Endothelial cell of umbilical vein (primary cell): Measurements from ENCODE around the gene TMEM164. TPM values are rescaled to one million over a fixed set of nuclear protein-coding genes. Genes with fewer than 3 reads are reported as not detected.

Experiments
- BruUV-seq: library from RNA; stranded (reverse); fragments of 400-500 nt; replicated peaks from 2 replicates; lab custom pipeline; 2021; lab: Mats Ljungman, UMichigan
- CTCF ChIA-PET: fragments of 300-600, 350-600 bp; sonication (Branson Sonifier 250); formaldehyde crosslinking; loops from one replicate; lab custom pipeline; 2021; ENCODE audit warnings: antibody characterized with exemption, inconsistent platforms; lab: Charles Lee
- POLR2A ChIA-PET: fragments of 300-600, 350-600 bp; sonication (Branson Sonifier 250); formaldehyde crosslinking; loops from one replicate; lab custom pipeline; 2021; ENCODE audit warnings: antibody characterized with exemption, inconsistent platforms; lab: Charles Lee
- DNase-seq: peaks from one replicate; pipeline ENCODE4 v3.0.0-alpha.2; 2011; ENCODE audit warnings: low read depth, low spot score
- FAIRE-seq: peaks from 2 replicates; lab custom pipeline; 2011; peaks lifted over from hg19 to GRCh38; lab: Jason Lieb, UNC
- H2AFZ ChIP-seq: 2 replicates; pipeline ENCODE4 v1.6.0; 2012; ENCODE audit warnings: low read depth, low read length, control low read depth, inconsistent platforms
- H3K27ac ChIP-seq: 2 replicates; pipeline ENCODE4 v1.5.1; 2011; ENCODE audit warnings: low read depth, mild to moderate bottlenecking, control low read depth, low read length, moderate library complexity; ENCODE audit not compliant: insufficient read depth
- H3K27me3 ChIP-seq, 2 experiments: 2 replicates each; pipeline versions ENCODE4 v1.6.0 to v1.6.1; 2011; ENCODE audit warnings: low read length in 2 of 2, mixed read lengths in 1 of 2; ENCODE audit not compliant: control insufficient read depth in 2 of 2, insufficient read depth in 2 of 2
- H3K36me3 ChIP-seq, 2 experiments: 2 replicates in 1 of 2; 3 replicates in 1 of 2; pipeline ENCODE4 v1.5.1; 2011; ENCODE audit warnings: low read length in 2 of 2, mild to moderate bottlenecking in 1 of 2, moderate library complexity in 1 of 2; ENCODE audit not compliant: control insufficient read depth in 2 of 2, insufficient read depth in 2 of 2; ENCODE audit errors: extremely low read depth in 1 of 2
- H3K4me1 ChIP-seq: 3 replicates; pipeline ENCODE4 v1.5.1; 2011; ENCODE audit warnings: mild to moderate bottlenecking, low read length; ENCODE audit not compliant: control insufficient read depth, insufficient read depth; ENCODE audit errors: extremely low read depth
- H3K4me2 ChIP-seq: 2 replicates; pipeline ENCODE4 v1.6.1; 2011; ENCODE audit warnings: low read length, control low read depth, mixed read lengths; ENCODE audit not compliant: insufficient read depth
- H3K4me3 ChIP-seq, 3 experiments: fragments of 200-600 bp in 1 of 3; sonication (generic), shearing (Covaris generic) in 1 of 3; replicated peaks in 1 of 3; 2 replicates each; pipeline ENCODE4 v1.5.1; 2011 to 2016; ENCODE audit warnings: control low read depth in 3 of 3, low read length in 3 of 3, mild to moderate bottlenecking in 2 of 3, inconsistent platforms in 1 of 3, low read depth in 1 of 3, moderate library complexity in 1 of 3; ENCODE audit not compliant: insufficient read depth in 1 of 3
- H3K79me2 ChIP-seq: 2 replicates; pipeline ENCODE4 v1.6.0; 2012; ENCODE audit warnings: low read length, inconsistent platforms; ENCODE audit not compliant: control insufficient read depth, insufficient read depth
- H3K9ac ChIP-seq: replicated peaks from 2 replicates; pipeline ENCODE3; 2011; ENCODE audit warnings: low read length, control low read depth; ENCODE audit not compliant: insufficient read depth; ENCODE audit errors: extremely low read depth
- H3K9me1 ChIP-seq: replicated peaks from 3 replicates; pipeline ENCODE4 v1.6.0; 2011; ENCODE audit warnings: mild to moderate bottlenecking, low read length; ENCODE audit not compliant: control insufficient read depth, insufficient read depth; ENCODE audit errors: extremely low read depth
- H3K9me3 ChIP-seq: replicated peaks from 2 replicates; pipeline ENCODE4 v1.5.1; 2012; ENCODE audit warnings: low read length, inconsistent platforms; ENCODE audit not compliant: control insufficient read depth, insufficient read depth
- H4K20me1 ChIP-seq: replicated peaks from 2 replicates; pipeline ENCODE3; 2011; ENCODE audit warnings: mild to moderate bottlenecking, low read length; ENCODE audit not compliant: control insufficient read depth, insufficient read depth; ENCODE audit errors: extremely low read depth
- EZH2 ChIP-seq: IDR thresholded peaks from 2 replicates; pipeline ENCODE4 v1.6.1; 2012; ENCODE audit warnings: borderline replicate concordance, low read depth, mild to moderate bottlenecking, moderate library complexity, low read length, inconsistent platforms; ENCODE audit not compliant: severe bottlenecking
- FOS ChIP-seq: IDR thresholded peaks from 2 replicates; pipeline ENCODE4 v1.6.1; 2011; ENCODE audit warnings: mild to moderate bottlenecking, low read length, moderate library complexity, borderline replicate concordance; ENCODE audit not compliant: insufficient read depth
- GATA2 ChIP-seq: IDR thresholded peaks from 2 replicates; pipeline ENCODE4 v1.7.0; 2011; ENCODE audit warnings: low read depth, mild to moderate bottlenecking, moderate library complexity, mixed read lengths, low read length; ENCODE audit not compliant: insufficient read length, insufficient read depth
- JUN ChIP-seq: IDR thresholded peaks from 2 replicates; pipeline ENCODE4 v1.6.1; 2011; ENCODE audit warnings: borderline replicate concordance, low read depth; ENCODE audit not compliant: insufficient read length, insufficient read depth
- MYC ChIP-seq: IDR thresholded peaks from one replicate; pipeline ENCODE4 v1.6.1; 2011; ENCODE audit warnings: mild to moderate bottlenecking, low read depth, low read length
- POLR2A ChIP-seq: IDR thresholded peaks from 2 replicates; pipeline ENCODE4 v1.6.1; 2012; ENCODE audit warnings: low read depth, mild to moderate bottlenecking, control low read depth, low read length
- POLR2AphosphoS5 ChIP-seq: IDR thresholded peaks from 2 replicates; pipeline ENCODE4 v1.6.1; 2012; ENCODE audit warnings: low read depth, mild to moderate bottlenecking, control low read depth, low read length, moderate library complexity; ENCODE audit not compliant: insufficient read depth
- dilution Hi-C: fragments of 300-500 bp; cut with MboI; formaldehyde crosslinking; loops from one replicate; pipeline ENCODE4 v1.15.0; 2019; ENCODE audit warnings: low sequenced_read_pairs; ENCODE audit not compliant: extremely low pct_ligation_motif_present
- intact Hi-C: fragments of 100-400 bp; cut with micrococcal nuclease; formaldehyde crosslinking; loops from one replicate; pipeline ENCODE4 v1.10.0; 2022
- polyA plus RNA-seq, 4 experiments: library from polyadenylated mRNA; depleted of rRNA in 3 of 4; stranded (reverse) in 3 of 4; unstranded in 1 of 4; fragments of >200 nt; gene quantifications; 2 replicates each; pipeline versions ENCODE4 v1.2.1 to v1.2.3, GENCODE V29; 2011 to 2012; ENCODE audit warnings: missing spikeins in 1 of 4
- total RNA-seq: library from RNA; stranded (reverse); gene quantifications from 2 replicates; pipeline ENCODE4 v1.2.3, GENCODE V29; 2021
- TF ChIP-seq, protein P1 (sequence below): IDR thresholded peaks from 2 replicates; pipeline ENCODE4 v1.6.1; 2011; ENCODE audit not compliant: insufficient read depth, insufficient read length
- TF ChIP-seq, protein P2 (sequence below), 2 donors: IDR thresholded peaks; 1 replicate in 1 of 2; 2 replicates in 1 of 2; pipeline ENCODE4 v1.5.1; 2011; ENCODE audit warnings: low read length in 2 of 2, mild to moderate bottlenecking in 2 of 2, moderate library complexity in 2 of 2, control low read depth in 1 of 2, inconsistent platforms in 1 of 2, low read depth in 1 of 2; ENCODE audit not compliant: insufficient read depth in 1 of 2; ENCODE audit errors: extremely low read depth in 1 of 2

Gene TMEM164
- total and polyA plus RNA-seq, 2 donors (not counting 3 experiments of a cell fraction or from before 2014, with no cell fraction given) = 12.8 to 22.2 TPM

DNA sequence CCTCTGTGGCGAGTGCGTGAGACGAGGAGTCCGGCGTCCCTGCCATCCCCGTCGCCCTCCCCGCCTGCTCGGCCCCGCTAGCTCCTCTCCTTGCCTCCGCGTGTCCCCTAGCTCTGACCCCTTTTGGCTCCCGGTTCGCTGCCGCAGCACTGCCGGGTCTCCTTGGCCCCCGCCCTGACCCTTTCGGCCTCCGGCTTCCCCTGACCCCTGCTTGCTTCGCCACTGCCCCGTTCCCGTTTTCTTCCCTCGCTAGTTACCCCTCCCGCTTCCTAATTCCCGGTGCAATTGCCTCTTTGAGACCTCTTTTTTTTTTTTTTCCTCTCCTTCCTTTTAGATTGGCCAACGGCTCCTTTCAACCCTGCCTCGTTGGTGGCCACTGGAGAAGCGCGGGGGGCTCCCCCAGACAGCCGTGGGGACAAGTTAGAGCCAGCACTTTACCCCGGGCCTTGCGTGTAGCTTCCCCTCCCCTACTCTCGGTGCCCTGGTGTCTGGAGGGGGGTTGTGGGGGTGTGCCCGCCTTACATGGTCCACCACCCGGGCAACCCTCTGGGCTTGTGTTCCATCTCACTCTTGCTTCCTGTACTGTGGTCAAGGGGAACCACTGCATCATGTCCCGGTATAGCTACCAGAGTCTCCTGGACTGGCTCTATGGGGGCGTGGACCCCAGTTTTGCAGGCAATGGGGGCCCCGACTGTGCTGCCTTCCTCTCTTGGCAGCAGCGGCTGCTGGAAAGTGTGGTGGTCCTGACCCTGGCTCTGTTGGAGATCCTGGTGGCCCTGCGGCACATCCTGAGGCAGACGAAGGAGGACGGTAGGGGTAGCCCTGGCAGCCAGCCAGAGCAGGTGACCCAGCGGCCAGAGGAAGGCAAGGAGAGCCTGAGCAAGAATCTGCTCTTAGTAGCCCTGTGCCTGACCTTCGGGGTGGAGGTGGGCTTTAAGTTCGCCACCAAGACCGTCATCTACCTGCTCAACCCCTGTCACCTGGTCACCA, 548 bp downstream of the TMEM164 start:
- ChIA-PET CTCF (interaction anchor here (1.8 to 3.5 kb wide), 3 partner anchors 23 to 143 kb away, joined by 6 to 17 read pairs (median 11); no protein-coding TSS in a partner anchor), POLR2A (interaction anchor here (0.9 to 1.1 kb wide), 2 partner anchors 41 to 48 kb away, joined by 3 read pairs; no protein-coding TSS in a partner anchor)
- Histone ChIP-seq H3K27me3 (no peaks in the 10 kb centered on the region), H3K4me1 (peaks cover 6% of the 10 kb centered on the region), H3K36me3 (no peaks in the 10 kb centered on the region), H2AFZ (peak overlapping the region; percentile 64), H3K4me3 (peak overlapping the region; percentile 55 to 70 (median 68)), H3K9me1 (no peaks in the 10 kb centered on the region), H3K9me3 (no peaks in the 10 kb centered on the region), H3K9ac (peak overlapping the region; percentile 71), H3K27ac (peak overlapping the region; percentile 48), H3K4me2 (peak overlapping the region; percentile 67), H4K20me1 (no peaks in the 10 kb centered on the region), H3K79me2 (peaks cover 2% of the 10 kb centered on the region)
- intact Hi-C loops = loop anchor here (1.0 to 5.0 kb wide), 2 partner anchors 49 to 144 kb away; no protein-coding TSS in a partner anchor
- TF ChIP-seq, protein P1, sequence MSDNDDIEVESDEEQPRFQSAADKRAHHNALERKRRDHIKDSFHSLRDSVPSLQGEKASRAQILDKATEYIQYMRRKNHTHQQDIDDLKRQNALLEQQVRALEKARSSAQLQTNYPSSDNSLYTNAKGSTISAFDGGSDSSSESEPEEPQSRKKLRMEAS = no peak
- no peak for TF ChIP-seq EZH2
- no peak for TF ChIP-seq FOS
- TF ChIP-seq POLR2A = no peak
- no peak for TF ChIP-seq POLR2AphosphoS5
- no peak for TF ChIP-seq JUN
- no peak for TF ChIP-seq GATA2
- TF ChIP-seq MYC = no peak
- TF ChIP-seq, protein P2, sequence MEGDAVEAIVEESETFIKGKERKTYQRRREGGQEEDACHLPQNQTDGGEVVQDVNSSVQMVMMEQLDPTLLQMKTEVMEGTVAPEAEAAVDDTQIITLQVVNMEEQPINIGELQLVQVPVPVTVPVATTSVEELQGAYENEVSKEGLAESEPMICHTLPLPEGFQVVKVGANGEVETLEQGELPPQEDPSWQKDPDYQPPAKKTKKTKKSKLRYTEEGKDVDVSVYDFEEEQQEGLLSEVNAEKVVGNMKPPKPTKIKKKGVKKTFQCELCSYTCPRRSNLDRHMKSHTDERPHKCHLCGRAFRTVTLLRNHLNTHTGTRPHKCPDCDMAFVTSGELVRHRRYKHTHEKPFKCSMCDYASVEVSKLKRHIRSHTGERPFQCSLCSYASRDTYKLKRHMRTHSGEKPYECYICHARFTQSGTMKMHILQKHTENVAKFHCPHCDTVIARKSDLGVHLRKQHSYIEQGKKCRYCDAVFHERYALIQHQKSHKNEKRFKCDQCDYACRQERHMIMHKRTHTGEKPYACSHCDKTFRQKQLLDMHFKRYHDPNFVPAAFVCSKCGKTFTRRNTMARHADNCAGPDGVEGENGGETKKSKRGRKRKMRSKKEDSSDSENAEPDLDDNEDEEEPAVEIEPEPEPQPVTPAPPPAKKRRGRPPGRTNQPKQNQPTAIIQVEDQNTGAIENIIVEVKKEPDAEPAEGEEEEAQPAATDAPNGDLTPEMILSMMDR (IDR thresholded peaks at IDR 0.05; ENCODE audit: extremely low read depth in 1 of 2, insufficient read depth in 1 of 2, low read depth in 1 of 2, low read length in 2 of 2) = no peak
- TSS peak; percentile 23 for BruUV-seq
- dilution Hi-C loops = no loop called here
- FAIRE-seq = peak; percentile 67
- DNase-seq = no peak
